ENCODE data around the gene IGLL5. TPM values are rescaled to one million over a fixed set of nuclear protein-coding genes. Genes with fewer than 3 reads are reported as not detected.

The IGLL5 gene
- total RNA-seq, 1 experiment from 2014 or later: not detected

- DNase-seq (no peak), ATAC-seq (no peak)
- Histone ChIP-seq H3F3A (ENCODE audit: low read length, unreplicated experiment) (no peaks in the 10 kb centered on the region), H2AFZ (ENCODE audit: low read length) (no peak overlapping the region), H3K4me1 (ENCODE audit: insufficient read depth, low read length) (peaks cover 10% of the 10 kb centered on the region; the same call in 1 of the 2 replicates), H3K79me2 (ENCODE audit: low read length) (no peaks in the 10 kb centered on the region), H3K4me2 (ENCODE audit: low read length) (no peak overlapping the region), H3K9me2 (replicated peaks; ENCODE audit: low read length) (no peaks in the 10 kb centered on the region), H3K9ac (ENCODE audit: low read length) (no peak overlapping the region), H3K4me3 (ENCODE audit: low read length) (no peak overlapping the region), H4K20me1 (ENCODE audit: low read length) (no peaks in the 10 kb centered on the region), H3K36me3 (ENCODE audit: low read depth, low read length) (no peaks in the 10 kb centered on the region), H3K27ac (ENCODE audit: low read length) (no peak overlapping the region), H3K9me3 (ENCODE audit: low read length) (no peaks in the 10 kb centered on the region), H3K27me3 (ENCODE audit: low read length) (no peaks in the 10 kb centered on the region)
- BruUV-seq (replicated peaks): no TSS peak
- TF ChIP-seq CTCF (conservative IDR thresholded peaks at IDR 0.05; ENCODE audit: low read depth, low read length): no peak
- TF ChIP-seq EZH2 (IDR thresholded peaks at IDR 0.05; ENCODE audit: low read length, unreplicated experiment): no peak
- TF ChIP-seq EZH2phosphoT487 (IDR thresholded peaks at IDR 0.05; ENCODE audit: borderline replicate concordance, low read length): no peak
- ChIA-PET CTCF (no interaction called here), POLR2A (ENCODE audit: unreplicated experiment) (no interaction called here)
- intact Hi-C loops (cut with micrococcal nuclease): no loop called here
Observed at GRCh38 chr22:22932512-22932941, 44.9 kb downstream of the IGLL5 start.

GRCh38 chr22:22933100-22933806 lies 45.6 kb downstream of the IGLL5 start:
- Histone ChIP-seq H3K27ac (ENCODE audit: low read length) (no peak overlapping the region), H2AFZ (ENCODE audit: low read length) (no peak overlapping the region), H3K27me3 (ENCODE audit: low read length) (no peaks in the 10 kb centered on the region), H3F3A (ENCODE audit: low read length, unreplicated experiment) (no peaks in the 10 kb centered on the region), H3K4me2 (ENCODE audit: low read length) (no peak overlapping the region), H3K9me3 (ENCODE audit: low read length) (no peaks in the 10 kb centered on the region), H3K9ac (ENCODE audit: low read length) (no peak overlapping the region), H3K4me1 (ENCODE audit: insufficient read depth, low read length) (peaks cover 9% of the 10 kb centered on the region; the same call in 1 of the 2 replicates), H3K9me2 (replicated peaks; ENCODE audit: low read length) (no peaks in the 10 kb centered on the region), H3K36me3 (ENCODE audit: low read depth, low read length) (no peaks in the 10 kb centered on the region), H4K20me1 (ENCODE audit: low read length) (no peaks in the 10 kb centered on the region), H3K4me3 (ENCODE audit: low read length) (no peak overlapping the region), H3K79me2 (ENCODE audit: low read length) (no peaks in the 10 kb centered on the region)
- CTCF ChIA-PET: no interaction called here
- POLR2A ChIA-PET (ENCODE audit: unreplicated experiment): no interaction called here
- DNase-seq (no peak), ATAC-seq (no peak)
- intact Hi-C loops (cut with micrococcal nuclease): no loop called here
- no TSS peak for BruUV-seq (replicated peaks)
- TF ChIP-seq CTCF (conservative IDR thresholded peaks at IDR 0.05; ENCODE audit: low read depth, low read length): no peak
- no peak for TF ChIP-seq EZH2 (IDR thresholded peaks at IDR 0.05; ENCODE audit: low read length, unreplicated experiment)
- TF ChIP-seq EZH2phosphoT487 (IDR thresholded peaks at IDR 0.05; ENCODE audit: borderline replicate concordance, low read length): no peak

GRCh38 chr22:22933807-22934542 lies 46.4 kb downstream of the IGLL5 start:
- TF ChIP-seq EZH2 (IDR thresholded peaks at IDR 0.05; ENCODE audit: low read length, unreplicated experiment) (no peak), EZH2phosphoT487 (IDR thresholded peaks at IDR 0.05; ENCODE audit: borderline replicate concordance, low read length) (no peak), CTCF (conservative IDR thresholded peaks at IDR 0.05; ENCODE audit: low read depth, low read length) (no peak)
- POLR2A ChIA-PET (ENCODE audit: unreplicated experiment): no interaction called here

More at GRCh38 chr22:22933807-22934542, 46.4 kb downstream of the IGLL5 start:
- Histone ChIP-seq H3K27ac (ENCODE audit: low read length) (no peak overlapping the region), H3K27me3 (ENCODE audit: low read length) (no peaks in the 10 kb centered on the region), H3K9ac (ENCODE audit: low read length) (no peak overlapping the region), H3K4me1 (ENCODE audit: insufficient read depth, low read length) (peaks cover 2% of the 10 kb centered on the region; the same call in 1 of the 2 replicates), H3K36me3 (ENCODE audit: low read depth, low read length) (no peaks in the 10 kb centered on the region), H3K79me2 (ENCODE audit: low read length) (no peaks in the 10 kb centered on the region), H3K4me2 (ENCODE audit: low read length) (no peak overlapping the region), H3K9me3 (ENCODE audit: low read length) (no peaks in the 10 kb centered on the region), H3K9me2 (replicated peaks; ENCODE audit: low read length) (no peaks in the 10 kb centered on the region), H3F3A (ENCODE audit: low read length, unreplicated experiment) (no peaks in the 10 kb centered on the region), H4K20me1 (ENCODE audit: low read length) (no peaks in the 10 kb centered on the region), H2AFZ (ENCODE audit: low read length) (no peak overlapping the region), H3K4me3 (ENCODE audit: low read length) (no peak overlapping the region)
- CTCF ChIA-PET: no interaction called here
- intact Hi-C loops (cut with micrococcal nuclease): no loop called here
- no peak for DNase-seq
- no peak for ATAC-seq
- no TSS peak for BruUV-seq (replicated peaks)

All from PC-3 (cell line).